H9 (cell line): Measurements from ENCODE around the gene MTG2. TPM values are rescaled to one million over a fixed set of nuclear protein-coding genes. Genes with fewer than 3 reads are reported as not detected.

Source experiments
- DNase-seq: peaks from one replicate; pipeline ENCODE4 v3.0.0-alpha.2; 2017
- H2AFZ ChIP-seq: one replicate; pipeline ENCODE4 v1.6.1; 2013; ENCODE audit warnings: mild to moderate bottlenecking, low read length, control low read depth, moderate library complexity
- H2AK5ac ChIP-seq: 2 replicates; pipeline ENCODE4 v1.6.1; 2013; ENCODE audit warnings: low read length, control low read depth, mixed read lengths; ENCODE audit not compliant: insufficient read length
- H2BK120ac ChIP-seq: one replicate; pipeline ENCODE4 v1.6.1; 2013; ENCODE audit warnings: low read depth, mild to moderate bottlenecking, low read length, control low read depth, inconsistent platforms; ENCODE audit not compliant: poor library complexity, severe bottlenecking
- H2BK12ac ChIP-seq: 2 replicates; pipeline ENCODE4 v1.6.1; 2013; ENCODE audit warnings: low read length, control low read depth, mixed read lengths, low read depth; ENCODE audit not compliant: insufficient read length
- H2BK15ac ChIP-seq: 2 replicates; pipeline ENCODE4 v1.6.1; 2013; ENCODE audit warnings: low read depth, low read length, control low read depth
- H2BK20ac ChIP-seq: one replicate; pipeline ENCODE4 v1.6.1; 2013; ENCODE audit warnings: low read depth, mild to moderate bottlenecking, low read length, control low read depth, inconsistent platforms; ENCODE audit not compliant: poor library complexity, severe bottlenecking
- H2BK5ac ChIP-seq: 2 replicates; pipeline ENCODE4 v1.6.1; 2013; ENCODE audit warnings: low read length, control low read depth, mixed read lengths; ENCODE audit not compliant: insufficient read length
- H3K14ac ChIP-seq: 2 replicates; pipeline ENCODE4 v1.6.1; 2013; ENCODE audit warnings: low read length, control low read depth; ENCODE audit not compliant: insufficient read depth
- H3K18ac ChIP-seq: 2 replicates; pipeline ENCODE4 v1.6.1; 2013; ENCODE audit warnings: low read depth, mild to moderate bottlenecking, mixed read lengths, low read length, control low read depth; ENCODE audit not compliant: insufficient read length
- H3K23ac ChIP-seq: 2 replicates; pipeline ENCODE4 v1.6.1; 2013; ENCODE audit warnings: low read length, control low read depth, mixed read lengths, low read depth; ENCODE audit not compliant: insufficient read length
- H3K23me2 ChIP-seq: 2 replicates; pipeline ENCODE4 v1.6.1; 2013; ENCODE audit warnings: low read depth, mild to moderate bottlenecking, mixed read lengths, low read length, control low read depth; ENCODE audit not compliant: insufficient read length, poor library complexity, severe bottlenecking
- H3K27ac ChIP-seq: 2 replicates; pipeline ENCODE4 v1.5.1; 2013; ENCODE audit warnings: low read length, control low read depth, mixed read lengths, low read depth; ENCODE audit not compliant: insufficient read length
- H3K27me3 ChIP-seq: 2 replicates; pipeline ENCODE4 v1.6.1; 2013; ENCODE audit warnings: low read length, control low read depth, inconsistent platforms; ENCODE audit not compliant: insufficient read depth
- H3K4ac ChIP-seq: 2 replicates; pipeline ENCODE4 v1.6.1; 2013; ENCODE audit warnings: low read depth, mild to moderate bottlenecking, control low read depth, inconsistent platforms, low read length, moderate library complexity
- H3K4me1 ChIP-seq: 2 replicates; pipeline ENCODE4 v1.6.1; 2013; ENCODE audit warnings: low read length, control low read depth, inconsistent platforms; ENCODE audit not compliant: insufficient read depth
- H3K4me2 ChIP-seq: 2 replicates; pipeline ENCODE4 v1.6.1; 2013; ENCODE audit warnings: low read length, control low read depth, mixed read lengths; ENCODE audit not compliant: insufficient read length, insufficient read depth
- H3K56ac ChIP-seq: 2 replicates; pipeline ENCODE4 v1.6.1; 2013; ENCODE audit warnings: low read depth, mild to moderate bottlenecking, mixed read lengths, low read length, control low read depth; ENCODE audit not compliant: insufficient read length
- H3K79me1 ChIP-seq: 2 replicates; pipeline ENCODE4 v1.6.1; 2013; ENCODE audit warnings: low read depth, mild to moderate bottlenecking, moderate library complexity, low read length, control low read depth, inconsistent platforms; ENCODE audit not compliant: insufficient read depth, poor library complexity, severe bottlenecking
- H3K79me2 ChIP-seq: 2 replicates; pipeline ENCODE4 v1.6.1; 2013; ENCODE audit warnings: low read length, control low read depth, inconsistent platforms; ENCODE audit not compliant: insufficient read depth
- H3K9ac ChIP-seq: 2 replicates; pipeline ENCODE4 v1.6.1; 2013; ENCODE audit warnings: low read length, control low read depth, mixed read lengths; ENCODE audit not compliant: insufficient read length; ENCODE audit errors: extremely low read depth
- H3K9me3 ChIP-seq: one replicate; pipeline ENCODE4 v1.6.1; 2013; ENCODE audit warnings: low read depth, low read length, inconsistent platforms; ENCODE audit not compliant: control insufficient read depth
- H3T11ph ChIP-seq: one replicate; pipeline ENCODE4 v1.6.1; 2013; ENCODE audit warnings: mild to moderate bottlenecking, low read length, control low read depth, inconsistent platforms
- H4K20me1 ChIP-seq: one replicate; pipeline ENCODE4 v1.6.1; 2013; ENCODE audit not compliant: control insufficient read depth, insufficient read length, insufficient read depth
- H4K5ac ChIP-seq: 2 replicates; pipeline ENCODE4 v1.6.1; 2013; ENCODE audit warnings: low read depth, mild to moderate bottlenecking, mixed read lengths, low read length, control low read depth; ENCODE audit not compliant: insufficient read length
- H4K8ac ChIP-seq: replicated peaks from 2 replicates; pipeline ENCODE4 v1.6.1; 2013; ENCODE audit warnings: low read length, control low read depth, mixed read lengths, low read depth; ENCODE audit not compliant: insufficient read length
- H4K91ac ChIP-seq: 2 replicates; pipeline ENCODE4 v1.6.1; 2013; ENCODE audit warnings: low read depth, mild to moderate bottlenecking, moderate library complexity, mixed read lengths, low read length, control low read depth; ENCODE audit not compliant: insufficient read length
- H3K27ac Mint-ChIP-seq, 3 experiments: 2 replicates in 2 of 3; 3 replicates in 1 of 3; pipeline ENCODE4 v1.8.0; 2020 to 2021; ENCODE audit warnings: mixed read lengths in 3 of 3, mild to moderate bottlenecking in 1 of 3, moderate library complexity in 1 of 3
- H3K27me3 Mint-ChIP-seq: 2 replicates; pipeline ENCODE4 v1.8.0; 2021; ENCODE audit warnings: low read depth, mild to moderate bottlenecking, moderate library complexity, mixed read lengths
- H3K36me3 Mint-ChIP-seq, 3 experiments: 2 replicates in 2 of 3; 3 replicates in 1 of 3; pipeline ENCODE4 v1.8.0; 2020 to 2021; ENCODE audit warnings: low read depth in 3 of 3, mixed read lengths in 3 of 3; ENCODE audit not compliant: insufficient read depth in 1 of 3
- H3K4me1 Mint-ChIP-seq, 2 experiments: 2 replicates each; pipeline ENCODE4 v1.8.0; 2020; ENCODE audit warnings: mixed read lengths in 2 of 2
- H3K4me3 Mint-ChIP-seq, 2 experiments: 2 replicates in 1 of 2; 3 replicates in 1 of 2; pipeline ENCODE4 v1.8.0; 2020 to 2021; ENCODE audit warnings: mild to moderate bottlenecking in 2 of 2, mixed read lengths in 2 of 2, moderate library complexity in 1 of 2
- H3K9me3 Mint-ChIP-seq, 2 experiments: 2 replicates in 1 of 2; 3 replicates in 1 of 2; pipeline ENCODE4 v1.8.0; 2020; ENCODE audit warnings: mild to moderate bottlenecking in 2 of 2, mixed read lengths in 2 of 2, moderate library complexity in 1 of 2
- WGBS: extraction: QIAGEN DNeasy Blood & Tissue Kit; methylation state at CpG from one replicate; pipeline ENCODE4 v1.1.7; 2013; ENCODE audit warnings: missing lambda C conversion rate, low lambda C conversion rate, mixed read lengths; ENCODE audit not compliant: insufficient read length; ENCODE audit errors: extremely low coverage; 5-methylcytosine and 5-hydroxymethylcytosine counted together
- total RNA-seq: library from RNA; stranded (reverse); gene quantifications from 2 replicates; pipeline ENCODE4 v1.2.1, GENCODE V29; 2021
- TF ChIP-seq, protein P1 (sequence below): fragments of 200-600 bp; sonication (generic); conservative IDR thresholded peaks from 3 replicates; pipeline ENCODE4 v1.8.0; 2021; ENCODE audit warnings: antibody characterized with exemption, mild to moderate bottlenecking

MTG2 gene
- total RNA-seq, 1 experiment from 2014 or later: 25.1 TPM

DNA sequence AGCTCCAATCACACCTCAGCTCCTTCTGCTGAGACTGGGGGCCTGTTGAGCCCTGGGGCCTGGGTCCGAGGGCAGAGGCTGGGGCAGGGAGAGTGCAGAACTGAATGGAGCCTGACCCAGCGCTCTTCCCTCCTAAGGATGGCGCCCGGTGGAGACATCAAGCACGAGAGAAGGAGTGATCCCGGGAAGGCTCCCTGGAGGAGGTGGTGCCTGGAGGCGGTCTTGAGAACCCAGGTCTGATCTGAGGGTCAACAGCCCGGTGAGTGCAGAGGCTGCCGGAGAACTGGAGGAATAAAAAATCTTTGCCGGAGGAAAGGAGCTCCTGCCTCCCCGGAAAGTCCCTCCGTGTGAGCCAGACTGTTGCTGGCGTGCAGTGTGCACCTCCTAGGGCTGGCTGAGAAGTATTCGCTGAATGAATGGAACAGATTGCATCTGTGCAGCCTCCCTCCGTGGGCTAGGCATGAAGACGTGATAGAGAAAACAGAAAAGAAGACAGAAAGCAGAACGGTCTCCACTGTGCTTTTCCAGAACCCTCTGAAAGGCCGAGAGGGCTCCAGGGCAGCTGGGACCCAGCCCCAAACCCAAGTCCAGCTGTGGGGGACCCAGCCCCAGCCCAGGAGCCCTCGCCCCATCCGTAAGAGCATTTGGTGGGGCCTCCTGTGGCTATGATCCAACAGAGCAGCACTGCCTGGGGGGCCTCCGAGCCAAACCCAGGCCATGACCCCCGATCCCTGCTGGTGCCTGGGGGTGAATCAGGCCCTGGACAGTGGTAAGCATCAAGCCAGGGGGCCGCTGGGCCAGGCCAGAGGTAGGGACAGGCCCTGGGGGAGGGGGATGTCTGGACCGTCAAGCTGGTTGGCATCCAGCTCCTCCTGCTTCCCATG is 44.1 kb downstream of the MTG2 start:
- no peak for DNase-seq
- Histone ChIP-seq H3K79me2 (no peaks in the 10 kb centered on the region), H4K20me1 (no peaks in the 10 kb centered on the region), H3K23me2 (no peaks in the 10 kb centered on the region), H3K27me3 (no peaks in the 10 kb centered on the region; the same call in 1 of the 2 replicates), H2BK5ac (no peak overlapping the region), H2BK120ac (no peak overlapping the region), H4K5ac (no peak overlapping the region), H3K18ac (no peak overlapping the region), H3K79me1 (no peaks in the 10 kb centered on the region), H4K91ac (no peak overlapping the region), H2BK20ac (no peak overlapping the region), H3K9ac (no peak overlapping the region), H3T11ph (no peak overlapping the region), H3K27ac (no peak overlapping the region), H3K56ac (no peak overlapping the region), H4K8ac (no peak overlapping the region), H3K14ac (no peak overlapping the region), H2AK5ac (no peak overlapping the region), H3K23ac (no peak overlapping the region), H2BK12ac (no peak overlapping the region), H3K4ac (no peak overlapping the region), H3K4me2 (no peak overlapping the region), H2BK15ac (no peak overlapping the region), H2AFZ (no peak overlapping the region), H3K9me3 (no peaks in the 10 kb centered on the region), H3K4me1 (no peaks in the 10 kb centered on the region; the same call in 1 of the 2 replicates)
- Mint-ChIP-seq H3K4me3 (no peak overlapping the region), H3K27me3 (peaks cover 48% of the 10 kb centered on the region), H3K9me3 (no peaks in the 10 kb centered on the region), H3K4me1 (peaks cover 2% of the 10 kb centered on the region in 2 experiments; a peak in 2 of 4 replicates), H3K36me3 (no peaks in the 10 kb centered on the region), H3K27ac (no peak overlapping the region)
- WGBS: no CpG with 5 or more reads among the region's 24 CpGs
- TF ChIP-seq, protein P1, sequence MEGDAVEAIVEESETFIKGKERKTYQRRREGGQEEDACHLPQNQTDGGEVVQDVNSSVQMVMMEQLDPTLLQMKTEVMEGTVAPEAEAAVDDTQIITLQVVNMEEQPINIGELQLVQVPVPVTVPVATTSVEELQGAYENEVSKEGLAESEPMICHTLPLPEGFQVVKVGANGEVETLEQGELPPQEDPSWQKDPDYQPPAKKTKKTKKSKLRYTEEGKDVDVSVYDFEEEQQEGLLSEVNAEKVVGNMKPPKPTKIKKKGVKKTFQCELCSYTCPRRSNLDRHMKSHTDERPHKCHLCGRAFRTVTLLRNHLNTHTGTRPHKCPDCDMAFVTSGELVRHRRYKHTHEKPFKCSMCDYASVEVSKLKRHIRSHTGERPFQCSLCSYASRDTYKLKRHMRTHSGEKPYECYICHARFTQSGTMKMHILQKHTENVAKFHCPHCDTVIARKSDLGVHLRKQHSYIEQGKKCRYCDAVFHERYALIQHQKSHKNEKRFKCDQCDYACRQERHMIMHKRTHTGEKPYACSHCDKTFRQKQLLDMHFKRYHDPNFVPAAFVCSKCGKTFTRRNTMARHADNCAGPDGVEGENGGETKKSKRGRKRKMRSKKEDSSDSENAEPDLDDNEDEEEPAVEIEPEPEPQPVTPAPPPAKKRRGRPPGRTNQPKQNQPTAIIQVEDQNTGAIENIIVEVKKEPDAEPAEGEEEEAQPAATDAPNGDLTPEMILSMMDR: no peak
